Loucy (cell line): Measurements from ENCODE around the gene SERINC3.

Experiments
- EZH2phosphoT487 ChIP-seq: fragments of 200-600 bp; IDR thresholded peaks from 2 replicates; pipeline ENCODE4 v1.6.1; 2018; ENCODE audit warnings: antibody characterized with exemption, mild to moderate bottlenecking, moderate library complexity, borderline replicate concordance
- TF ChIP-seq, protein P1 (sequence below): fragments of 200-600 bp; sonication (generic); conservative IDR thresholded peaks from 2 replicates; pipeline ENCODE4 v1.5.1; 2014; ENCODE audit warnings: mild to moderate bottlenecking, antibody characterized with exemption, low read length

DNA sequence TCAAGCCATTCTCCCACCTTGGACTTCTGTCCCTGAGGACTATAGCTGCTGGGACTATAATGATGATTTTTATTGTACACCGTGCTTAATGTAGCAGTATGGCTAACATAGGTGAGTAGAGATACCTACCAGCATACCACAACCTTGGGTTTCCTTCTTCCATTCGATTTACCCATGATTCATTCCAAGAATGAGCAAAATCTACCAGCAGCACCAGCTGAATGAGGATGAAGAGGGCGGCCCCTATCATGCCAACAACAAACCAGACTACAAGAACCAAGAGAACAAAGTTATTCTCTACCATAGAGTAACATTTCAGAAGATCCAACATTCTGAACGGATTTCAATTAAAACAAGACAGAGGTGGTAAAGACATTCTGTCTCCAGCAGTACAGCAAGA is 12.1 kb downstream of the SERINC3 start:
- TF ChIP-seq, protein P1, sequence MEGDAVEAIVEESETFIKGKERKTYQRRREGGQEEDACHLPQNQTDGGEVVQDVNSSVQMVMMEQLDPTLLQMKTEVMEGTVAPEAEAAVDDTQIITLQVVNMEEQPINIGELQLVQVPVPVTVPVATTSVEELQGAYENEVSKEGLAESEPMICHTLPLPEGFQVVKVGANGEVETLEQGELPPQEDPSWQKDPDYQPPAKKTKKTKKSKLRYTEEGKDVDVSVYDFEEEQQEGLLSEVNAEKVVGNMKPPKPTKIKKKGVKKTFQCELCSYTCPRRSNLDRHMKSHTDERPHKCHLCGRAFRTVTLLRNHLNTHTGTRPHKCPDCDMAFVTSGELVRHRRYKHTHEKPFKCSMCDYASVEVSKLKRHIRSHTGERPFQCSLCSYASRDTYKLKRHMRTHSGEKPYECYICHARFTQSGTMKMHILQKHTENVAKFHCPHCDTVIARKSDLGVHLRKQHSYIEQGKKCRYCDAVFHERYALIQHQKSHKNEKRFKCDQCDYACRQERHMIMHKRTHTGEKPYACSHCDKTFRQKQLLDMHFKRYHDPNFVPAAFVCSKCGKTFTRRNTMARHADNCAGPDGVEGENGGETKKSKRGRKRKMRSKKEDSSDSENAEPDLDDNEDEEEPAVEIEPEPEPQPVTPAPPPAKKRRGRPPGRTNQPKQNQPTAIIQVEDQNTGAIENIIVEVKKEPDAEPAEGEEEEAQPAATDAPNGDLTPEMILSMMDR, result no peak
- TF ChIP-seq EZH2phosphoT487, result no peak
